ENCODE measurements around the gene LY6G5C. TPM values are rescaled to one million over a fixed set of nuclear protein-coding genes. Genes with fewer than 3 reads are reported as not detected.

Gene LY6G5C
- total and polyA plus RNA-seq, 12 donors, result 0.39 to 3.6 (median 1.9) TPM; not detected in 1

DNA sequence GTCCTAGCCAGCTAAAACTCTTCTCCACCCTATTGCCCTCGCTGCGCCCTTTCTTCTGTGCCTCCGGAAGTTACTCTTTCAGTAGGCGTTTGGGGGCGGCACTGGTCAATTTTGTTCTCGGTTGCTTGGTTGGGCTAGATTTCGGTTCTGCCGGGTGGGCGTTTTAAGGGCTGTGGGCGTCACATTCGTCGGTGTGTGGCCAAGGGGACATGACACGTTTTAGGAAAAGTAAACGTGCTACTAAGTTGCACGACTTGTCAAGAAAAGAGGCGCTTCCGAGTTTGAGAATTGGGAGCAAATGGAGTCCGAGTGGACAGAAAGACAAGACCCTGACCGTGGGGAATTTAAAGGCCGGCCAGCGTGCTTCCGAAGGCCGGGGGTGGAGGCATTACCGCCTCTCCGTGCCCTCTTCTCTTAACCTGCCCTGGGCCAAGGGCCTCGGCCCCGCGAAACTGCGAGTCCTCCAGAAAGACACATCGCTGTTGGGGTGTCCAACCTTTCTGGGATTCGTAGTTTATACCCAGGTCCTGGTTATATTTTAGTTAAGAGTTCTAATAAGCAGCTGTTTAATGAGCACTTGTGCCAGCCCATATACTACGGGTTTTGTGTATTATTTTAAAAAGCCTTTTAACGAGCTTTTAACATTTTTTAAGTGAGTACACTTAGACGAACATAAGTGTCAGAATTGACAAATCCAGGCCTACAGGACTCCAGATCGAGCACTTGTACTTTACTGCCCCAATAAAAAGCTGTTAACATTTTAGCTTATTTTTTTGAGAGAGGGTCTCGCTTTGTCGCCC lies 27.7 kb downstream of the LY6G5C start:
- Histone ChIP-seq H3K9me3 (replicated peaks in 1 of 3) (no peaks in the 10 kb centered on the region), H3K4me1 (replicated peaks in 1 of 2) (peaks cover 12 to 34% of the 10 kb centered on the region in 2 donors), H3K36me3 (replicated peaks in 1 of 2) (peaks cover 0 to 47% of the 10 kb centered on the region in 2 donors), H3K27me3 (no peaks in the 10 kb centered on the region), H3K27ac (peak overlapping the region; percentile 97 to 100 (median 98)), H3K4me3 (peak overlapping the region in 3 of 4 donors; percentile 59 to 92 (median 79))
- peak; percentile 44 to 90 for TF ChIP-seq POLR2A (IDR thresholded peaks at IDR 0.05)
- TF ChIP-seq, protein P1, sequence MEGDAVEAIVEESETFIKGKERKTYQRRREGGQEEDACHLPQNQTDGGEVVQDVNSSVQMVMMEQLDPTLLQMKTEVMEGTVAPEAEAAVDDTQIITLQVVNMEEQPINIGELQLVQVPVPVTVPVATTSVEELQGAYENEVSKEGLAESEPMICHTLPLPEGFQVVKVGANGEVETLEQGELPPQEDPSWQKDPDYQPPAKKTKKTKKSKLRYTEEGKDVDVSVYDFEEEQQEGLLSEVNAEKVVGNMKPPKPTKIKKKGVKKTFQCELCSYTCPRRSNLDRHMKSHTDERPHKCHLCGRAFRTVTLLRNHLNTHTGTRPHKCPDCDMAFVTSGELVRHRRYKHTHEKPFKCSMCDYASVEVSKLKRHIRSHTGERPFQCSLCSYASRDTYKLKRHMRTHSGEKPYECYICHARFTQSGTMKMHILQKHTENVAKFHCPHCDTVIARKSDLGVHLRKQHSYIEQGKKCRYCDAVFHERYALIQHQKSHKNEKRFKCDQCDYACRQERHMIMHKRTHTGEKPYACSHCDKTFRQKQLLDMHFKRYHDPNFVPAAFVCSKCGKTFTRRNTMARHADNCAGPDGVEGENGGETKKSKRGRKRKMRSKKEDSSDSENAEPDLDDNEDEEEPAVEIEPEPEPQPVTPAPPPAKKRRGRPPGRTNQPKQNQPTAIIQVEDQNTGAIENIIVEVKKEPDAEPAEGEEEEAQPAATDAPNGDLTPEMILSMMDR (IDR thresholded peaks at IDR 0.05), result no peak
- DNase-seq, result peak in 6 of 7 donors; percentile 88 to 96 (median 92)
- intact Hi-C loops (cut with DNase I), result no loop called here
- 8 to 11% (median 9%) methylated on average over 27 to 37 of the region's 37 CpGs for WGBS, 4 donors

DNA sequence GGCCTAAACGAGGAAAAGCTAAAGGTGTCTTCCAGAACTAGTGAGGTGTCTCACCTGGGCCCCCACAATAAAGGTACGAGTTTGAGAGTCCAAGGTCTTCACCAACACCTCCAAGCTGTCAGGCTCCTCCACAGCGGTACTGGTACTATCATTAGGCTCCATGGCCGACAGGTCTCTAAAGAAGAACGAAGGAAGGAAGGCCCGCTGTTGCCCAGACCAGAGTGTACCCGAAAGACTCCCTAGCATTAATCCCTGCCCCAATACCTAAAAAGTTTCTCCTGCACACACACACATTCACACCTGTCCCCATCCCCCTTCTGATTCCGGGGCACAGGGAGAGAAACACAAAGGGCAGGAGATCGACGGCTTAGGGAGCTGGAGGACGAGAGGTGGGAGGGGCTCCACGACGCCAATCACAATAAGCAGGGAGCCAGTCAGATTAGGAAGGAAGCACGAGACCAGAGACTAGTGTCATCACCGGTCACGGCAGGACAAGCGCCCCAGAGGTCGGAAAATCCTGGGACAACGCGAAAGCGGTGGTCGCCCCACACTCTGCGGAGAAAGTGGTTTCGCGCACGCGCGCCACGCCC lies 29.2 kb downstream of the LY6G5C start:
- peak in 6 of 7 donors; percentile 80 to 91 (median 88) for DNase-seq

DNA sequence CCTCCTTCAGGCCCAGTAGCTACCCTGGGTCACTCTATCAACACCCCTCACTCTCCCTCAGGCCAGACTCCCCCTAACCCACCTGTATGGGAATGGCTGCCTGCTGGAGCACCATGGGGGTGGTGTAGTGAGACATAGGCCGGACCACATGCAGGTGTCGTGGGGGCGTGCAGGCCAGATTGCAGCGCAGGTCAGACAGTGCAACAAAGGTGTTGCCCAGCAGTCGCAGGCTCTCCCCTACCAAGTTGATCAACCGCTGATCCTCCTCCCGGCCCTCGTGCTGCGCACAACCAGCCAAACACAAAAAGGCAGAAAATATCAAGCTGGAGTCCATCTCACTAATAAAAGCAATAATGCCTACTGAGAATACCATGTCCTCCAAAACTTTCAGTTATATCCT lies 35.5 kb downstream of the LY6G5C start:
- no peak for DNase-seq
- Histone ChIP-seq H3K9me3 (replicated peaks in 1 of 3) (no peaks in the 10 kb centered on the region), H3K4me3 (no peak overlapping the region), H3K4me1 (replicated peaks in 1 of 2) (peaks cover 0 to 10% of the 10 kb centered on the region in 2 donors), H3K27ac (no peak overlapping the region), H3K36me3 (replicated peaks in 1 of 2) (peaks cover 0 to 100% of the 10 kb centered on the region in 2 donors), H3K27me3 (no peaks in the 10 kb centered on the region)
- intact Hi-C loops (cut with DNase I), result no loop called here
- TF ChIP-seq, protein P1 (IDR thresholded peaks at IDR 0.05), result no peak
- no peak for TF ChIP-seq POLR2A (IDR thresholded peaks at IDR 0.05)
- WGBS, 4 donors, result 93 to 95% (median 95%) methylated on average over 9 of the region's 9 CpGs

More for the DNA sequence above, 29.2 kb downstream of the LY6G5C start:
- Histone ChIP-seq H3K9me3 (replicated peaks in 1 of 3) (no peaks in the 10 kb centered on the region), H3K4me3 (peak overlapping the region; percentile 13 to 92 (median 64)), H3K27me3 (no peaks in the 10 kb centered on the region), H3K36me3 (replicated peaks in 1 of 2) (peaks cover 0 to 51% of the 10 kb centered on the region in 2 donors), H3K4me1 (replicated peaks in 1 of 2) (peaks cover 12 to 31% of the 10 kb centered on the region in 2 donors), H3K27ac (peak overlapping the region; percentile 97 to 100 (median 98))
- intact Hi-C loops (cut with DNase I), result no loop called here
- TF ChIP-seq, protein P1 (IDR thresholded peaks at IDR 0.05), result peak in 1 of 6 experiments; percentile 4
- TF ChIP-seq POLR2A (IDR thresholded peaks at IDR 0.05), result peak in 1 of 2 donors; percentile 9
- WGBS, 4 donors, result 3 to 4% (median 3%) methylated on average over 17 to 29 of the region's 29 CpGs

DNA sequence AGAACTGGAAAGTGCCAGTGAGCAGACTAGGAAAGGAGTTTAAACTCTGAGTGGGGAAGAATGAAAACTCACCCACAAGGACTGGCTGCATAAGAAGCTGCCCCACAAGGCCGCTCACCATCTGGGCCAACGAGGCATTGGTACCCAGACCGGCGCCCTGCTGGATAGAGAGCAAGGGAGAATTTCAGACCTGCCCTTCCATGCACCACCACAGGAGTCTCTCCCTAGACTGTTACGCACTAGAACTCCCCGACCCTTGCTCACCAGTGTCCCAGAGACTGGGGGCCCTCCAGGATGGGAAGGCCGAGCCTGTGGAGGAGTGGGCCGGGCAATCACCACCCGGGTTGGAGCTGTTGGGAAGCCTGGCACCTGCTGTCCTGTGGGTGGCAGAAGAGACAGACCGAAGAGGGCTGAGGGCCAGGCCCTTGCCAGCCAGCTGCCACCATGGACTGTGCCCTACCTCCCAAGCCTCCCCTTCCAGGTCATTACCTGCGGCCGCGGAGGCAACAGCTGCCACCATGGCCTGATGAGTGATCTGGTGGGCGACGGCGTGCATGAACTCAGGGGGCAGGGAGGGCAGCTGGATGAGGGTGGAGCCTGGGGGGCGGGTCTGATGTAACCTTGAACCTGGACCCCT lies 36.9 kb downstream of the LY6G5C start:
- Histone ChIP-seq H3K4me3 (no peak overlapping the region), H3K9me3 (replicated peaks in 1 of 3) (no peaks in the 10 kb centered on the region), H3K4me1 (replicated peaks in 1 of 2) (peaks cover 0 to 5% of the 10 kb centered on the region in 2 donors), H3K27ac (peak overlapping the region in 1 of 5 donors; percentile 46), H3K27me3 (no peaks in the 10 kb centered on the region), H3K36me3 (replicated peaks in 1 of 2) (peaks cover 0 to 100% of the 10 kb centered on the region in 2 donors)
- 86 to 91% (median 88%) methylated on average over 16 to 17 of the region's 17 CpGs for WGBS, 4 donors
- TF ChIP-seq POLR2A (IDR thresholded peaks at IDR 0.05), result no peak
- TF ChIP-seq, protein P1 (IDR thresholded peaks at IDR 0.05), result no peak
- no peak for DNase-seq
- intact Hi-C loops (cut with DNase I), result no loop called here

Measured in adrenal gland (tissue), 12 donors.